AG09309 (cell line): Measurements from ENCODE around the gene CCN5.
A peak's percentile ranks its signal among the peaks of the same experiment; 100 is the strongest.

Experiments
- DNase-seq: peaks from one replicate; pipeline ENCODE4 v3.0.0-alpha.2; 2010; ENCODE audit warnings: low read depth
- H3K4me3 ChIP-seq: 2 replicates; pipeline ENCODE4 v1.5.1; 2011; ENCODE audit warnings: mild to moderate bottlenecking, low read depth, low read length, moderate library complexity; ENCODE audit not compliant: control insufficient read depth
- TF ChIP-seq, protein P1 (sequence below): IDR thresholded peaks from 2 replicates; pipeline ENCODE4 v1.5.1; 2011; ENCODE audit warnings: mild to moderate bottlenecking, low read depth, low read length, inconsistent platforms; ENCODE audit not compliant: insufficient read depth, control insufficient read depth; ENCODE audit errors: missing control alignments

Gene CCN5

DNA sequence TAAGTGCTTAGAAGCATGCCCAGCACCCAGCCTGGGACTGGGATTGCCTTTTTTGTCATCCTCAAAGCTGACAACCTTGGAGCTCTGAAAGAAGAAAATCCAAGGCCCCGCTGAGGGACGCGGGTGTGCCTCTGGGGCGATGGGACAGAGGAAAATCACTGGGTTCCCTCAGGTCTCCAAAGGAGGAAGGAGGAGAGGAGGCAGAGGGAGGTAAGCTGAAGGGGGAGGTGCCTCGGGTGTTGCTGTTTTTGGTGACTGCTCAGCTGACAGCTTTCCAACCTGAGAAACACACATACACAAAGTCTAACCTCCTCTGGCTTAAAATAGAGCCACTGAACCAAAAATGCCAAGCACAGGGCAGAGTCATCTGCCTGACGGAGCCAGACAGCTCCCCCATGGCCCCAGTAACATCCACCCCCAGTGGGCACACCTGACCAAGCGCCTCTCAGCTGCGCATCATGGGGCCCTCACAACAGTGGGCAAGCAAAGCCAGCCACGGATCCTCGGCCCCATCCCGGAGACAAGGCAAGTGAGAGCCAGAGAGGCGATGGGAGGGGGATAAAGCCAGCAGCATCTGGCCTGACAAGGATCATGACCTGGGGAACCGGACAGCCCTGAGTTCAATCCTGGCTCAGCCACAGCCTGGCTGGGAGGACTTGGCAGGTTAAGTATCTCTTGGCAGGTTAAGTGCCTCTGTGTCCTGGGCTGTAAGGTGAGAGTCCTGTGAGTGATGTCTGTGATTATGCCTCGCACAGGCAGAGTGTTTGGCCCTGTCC is 27.3 kb downstream of the CCN5 start:
- TF ChIP-seq, protein P1, sequence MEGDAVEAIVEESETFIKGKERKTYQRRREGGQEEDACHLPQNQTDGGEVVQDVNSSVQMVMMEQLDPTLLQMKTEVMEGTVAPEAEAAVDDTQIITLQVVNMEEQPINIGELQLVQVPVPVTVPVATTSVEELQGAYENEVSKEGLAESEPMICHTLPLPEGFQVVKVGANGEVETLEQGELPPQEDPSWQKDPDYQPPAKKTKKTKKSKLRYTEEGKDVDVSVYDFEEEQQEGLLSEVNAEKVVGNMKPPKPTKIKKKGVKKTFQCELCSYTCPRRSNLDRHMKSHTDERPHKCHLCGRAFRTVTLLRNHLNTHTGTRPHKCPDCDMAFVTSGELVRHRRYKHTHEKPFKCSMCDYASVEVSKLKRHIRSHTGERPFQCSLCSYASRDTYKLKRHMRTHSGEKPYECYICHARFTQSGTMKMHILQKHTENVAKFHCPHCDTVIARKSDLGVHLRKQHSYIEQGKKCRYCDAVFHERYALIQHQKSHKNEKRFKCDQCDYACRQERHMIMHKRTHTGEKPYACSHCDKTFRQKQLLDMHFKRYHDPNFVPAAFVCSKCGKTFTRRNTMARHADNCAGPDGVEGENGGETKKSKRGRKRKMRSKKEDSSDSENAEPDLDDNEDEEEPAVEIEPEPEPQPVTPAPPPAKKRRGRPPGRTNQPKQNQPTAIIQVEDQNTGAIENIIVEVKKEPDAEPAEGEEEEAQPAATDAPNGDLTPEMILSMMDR = no peak
- H3K4me3 ChIP-seq = no peak overlapping the region
- no peak for DNase-seq

DNA sequence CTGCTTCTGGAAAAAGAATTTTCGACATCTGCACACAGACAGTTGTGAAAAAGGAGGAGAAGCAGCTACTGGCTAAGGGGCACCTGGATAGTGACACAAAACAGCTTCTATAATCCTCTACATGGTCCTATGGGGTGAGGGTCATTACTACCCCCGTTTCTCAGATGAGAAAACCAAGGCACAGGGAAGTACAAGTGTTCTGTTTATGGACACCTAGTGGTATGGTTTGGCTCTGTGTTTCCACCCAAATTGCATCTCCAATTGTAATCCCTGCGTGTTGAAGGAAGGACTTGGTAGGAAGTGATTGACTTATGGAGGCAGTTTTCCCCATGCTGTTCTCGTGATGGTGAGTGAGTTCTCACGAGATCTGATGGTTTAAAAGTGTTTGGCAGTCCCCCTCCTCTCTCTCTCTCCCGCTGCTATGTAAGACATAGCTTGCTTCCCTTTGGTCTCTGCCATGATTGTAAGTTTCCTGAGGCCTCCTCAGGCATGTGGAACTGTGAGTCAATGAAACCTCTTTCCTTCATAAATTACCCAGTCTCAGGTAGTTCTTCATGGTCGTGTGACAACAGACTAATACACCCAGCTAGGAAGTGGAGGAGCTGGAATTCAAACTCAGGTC is 28.0 kb downstream of the CCN5 start:
- H3K4me3 ChIP-seq = no peak overlapping the region
- TF ChIP-seq, protein P1 = no peak
- DNase-seq = no peak

DNA sequence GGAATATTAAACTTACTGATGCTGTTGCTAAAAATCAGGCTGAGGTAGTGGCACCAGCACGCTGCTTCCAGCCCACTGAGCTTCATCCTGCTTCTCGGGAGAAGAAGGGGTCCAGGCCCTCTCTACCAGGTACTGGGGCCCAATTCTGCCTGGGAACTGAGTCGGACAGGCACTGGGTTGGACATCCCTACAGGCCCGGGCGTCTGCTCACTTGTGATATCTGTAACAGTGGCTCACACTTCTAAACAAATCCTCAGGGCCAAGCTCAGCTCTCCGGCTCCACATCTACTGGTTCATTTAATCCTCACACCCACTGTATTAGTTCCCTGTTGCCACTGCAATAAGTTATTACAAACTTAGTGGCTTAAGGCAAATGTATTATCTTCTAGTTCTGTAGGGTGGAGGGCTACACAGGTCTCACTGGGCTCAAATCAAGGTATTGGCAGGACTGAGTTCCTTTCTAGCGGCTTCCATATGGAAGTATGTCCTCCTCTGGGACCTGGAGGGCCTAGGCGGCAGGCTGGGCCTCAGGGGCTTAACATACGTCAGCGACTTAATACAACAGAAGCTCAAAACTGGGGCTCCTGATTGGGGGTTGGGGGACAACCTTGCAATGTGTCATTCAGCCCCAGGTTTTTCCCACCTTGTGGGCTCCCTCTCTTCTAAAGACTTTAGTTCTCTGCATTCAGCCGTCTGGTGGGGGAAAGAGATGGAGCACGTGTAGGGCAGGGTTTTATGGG is 28.9 kb downstream of the CCN5 start:
- no peak for DNase-seq
- TF ChIP-seq, protein P1 = no peak

DNA sequence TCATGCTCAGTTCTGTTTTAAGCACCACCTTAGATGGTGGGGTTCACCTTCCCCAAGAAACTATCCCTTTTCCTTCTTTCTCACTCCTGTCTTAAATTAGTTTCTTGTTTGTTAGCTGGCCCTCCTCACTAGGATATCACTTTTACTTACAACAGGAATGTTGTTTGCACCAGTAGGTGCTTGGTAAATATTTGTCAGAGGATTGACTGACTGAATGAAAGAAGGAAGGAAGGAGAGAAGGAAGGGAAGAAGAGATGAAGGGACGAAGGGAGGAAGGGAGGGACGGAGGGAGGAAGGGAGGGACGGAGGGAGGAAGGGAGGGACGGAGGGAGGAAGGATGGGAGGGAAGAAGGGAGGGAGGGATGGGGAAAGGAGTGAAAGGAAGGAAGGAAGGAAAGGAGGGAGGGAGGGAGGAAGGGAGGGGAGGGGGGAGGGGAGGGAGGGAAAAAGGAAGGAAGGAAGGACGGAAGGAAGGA is 30.0 kb downstream of the CCN5 start:
- H3K4me3 ChIP-seq = no peak overlapping the region; the same call in 1 of the 2 replicates
- TF ChIP-seq, protein P1 = no peak
- no peak for DNase-seq

More for the DNA sequence above, 28.9 kb downstream of the CCN5 start:
- H3K4me3 ChIP-seq = no peak overlapping the region

DNA sequence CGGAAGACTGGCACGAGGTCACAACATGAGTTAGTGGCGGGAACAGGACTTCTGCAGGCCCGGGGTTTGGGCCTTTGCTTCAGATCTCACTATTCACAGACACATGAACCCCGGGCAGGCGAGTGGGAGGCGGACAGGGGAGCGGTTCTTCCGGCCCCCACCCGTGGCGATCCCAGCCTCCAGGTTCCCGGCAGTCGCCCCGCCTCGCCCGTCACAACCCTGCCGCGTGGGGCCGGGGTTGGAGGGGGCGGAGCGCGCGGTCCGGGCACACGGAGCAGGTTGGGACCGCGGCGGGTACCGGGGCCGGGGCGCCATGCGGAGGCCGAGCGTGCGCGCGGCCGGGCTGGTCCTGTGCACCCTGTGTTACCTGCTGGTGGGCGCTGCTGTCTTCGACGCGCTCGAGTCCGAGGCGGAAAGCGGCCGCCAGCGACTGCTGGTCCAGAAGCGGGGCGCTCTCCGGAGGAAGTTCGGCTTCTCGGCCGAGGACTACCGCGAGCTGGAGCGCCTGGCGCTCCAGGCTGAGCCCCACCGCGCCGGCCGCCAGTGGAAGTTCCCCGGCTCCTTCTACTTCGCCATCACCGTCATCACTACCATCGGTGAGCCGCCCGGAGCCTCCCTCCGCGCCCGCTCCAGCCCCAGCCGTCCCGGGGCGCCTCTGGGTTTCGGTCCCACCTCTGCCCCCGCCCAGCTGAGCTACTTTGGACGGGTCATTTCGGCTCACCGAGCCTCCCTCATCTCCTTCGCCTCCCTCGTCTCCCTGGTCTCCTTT is 30.6 kb downstream of the CCN5 start, which contains the start of gene KCNK15:
Gene KCNK15 (plus strand): TSS at position 268 of the 769 bp plus-strand sequence. CDS start 46 bp downstream, at position 314.
- TF ChIP-seq, protein P1 = no peak
- peak within 1 kb of the TSS; percentile 49 for H3K4me3 ChIP-seq
- no peak for DNase-seq
